Measurements from ENCODE around the gene UBAP2. TPM values are rescaled to one million over a fixed set of nuclear protein-coding genes. Genes with fewer than 3 reads are reported as not detected.
A peak's percentile ranks its signal among the peaks of the same experiment; 100 is the strongest.

UBAP2 gene
- total and polyA plus RNA-seq, 2 of the 4 experiments (the other 2 are of a cell fraction), result 12.9 to 25.5 TPM

GRCh38 chr9:33921967-33922895 is 126.5 kb downstream of the UBAP2 start:
- peaks cover 13% of the 10 kb centered on the region; the same call in 1 of the 2 replicates for H4K20me1 ChIP-seq (ENCODE audit: insufficient read depth, low read length)
- ATAC-seq (ENCODE audit: low read depth) (no peak), DNase-seq (no peak)
- no peak overlapping the region for H2BK20ac ChIP-seq (ENCODE audit: low read depth, low read length)
- ChIA-PET CTCF (no interaction called here), POLR2A (ENCODE audit: unreplicated experiment) (no interaction called here)
- H3K9ac ChIP-seq (ENCODE audit: low read depth, low read length), result no peak overlapping the region
- H2BK15ac ChIP-seq (ENCODE audit: low read depth, low read length), result no peak overlapping the region
- intact Hi-C loops (cut with micrococcal nuclease) (loop anchor here (5.0 to 10.0 kb wide), 2 partner anchors 105 to 297 kb away; partner anchors contain the start of gene UBE2R2), in situ Hi-C loops (cut with MboI; ENCODE audit: low sequenced_read_pairs) (no loop called here), dilution Hi-C loops (cut with HindIII; ENCODE audit: low sequenced_read_pairs, unreplicated experiment) (no loop called here)
- no peak overlapping the region for H2BK120ac ChIP-seq (ENCODE audit: low read depth, low read length)
- no peak overlapping the region for H3K14ac ChIP-seq (replicated peaks; ENCODE audit: low read depth, low read length)
- H3K4me3 ChIP-seq (ENCODE audit: insufficient read depth, low read depth, low read length), result no peak overlapping the region
- H3K9me3 ChIP-seq (ENCODE audit: control insufficient read depth, insufficient read depth, low read length), result no peaks in the 10 kb centered on the region
- no peak overlapping the region for H2BK5ac ChIP-seq (ENCODE audit: low read depth, low read length, poor library complexity, severe bottlenecking)
- peaks cover 74% of the 10 kb centered on the region for H3K36me3 ChIP-seq (ENCODE audit: control insufficient read depth, insufficient read depth, low read length)
- H3K27me3 ChIP-seq (ENCODE audit: control insufficient read depth, insufficient read depth, low read length), result no peaks in the 10 kb centered on the region
- H3K27ac ChIP-seq (ENCODE audit: insufficient read depth, low read length), result no peak overlapping the region
- H2AFZ ChIP-seq (replicated peaks; ENCODE audit: low read length, poor library complexity), result no peak overlapping the region
- H3K4ac ChIP-seq (ENCODE audit: low read depth, low read length), result no peak overlapping the region
- H2AK9ac ChIP-seq (replicated peaks; ENCODE audit: low read depth, low read length, poor library complexity), result no peak overlapping the region
- H3K23ac ChIP-seq (ENCODE audit: low read depth, low read length), result no peak overlapping the region
- H3K9me1 ChIP-seq (ENCODE audit: insufficient read depth, low read length), result no peaks in the 10 kb centered on the region
- H3K56ac ChIP-seq (ENCODE audit: extremely low read depth, insufficient read depth, low read length), result no peak overlapping the region
- H3K18ac ChIP-seq (ENCODE audit: low read depth, low read length), result no peak overlapping the region
- H4K91ac ChIP-seq (ENCODE audit: insufficient read depth, low read depth, low read length), result no peak overlapping the region
- H2AK5ac ChIP-seq (ENCODE audit: low read depth, low read length), result no peak overlapping the region
- no peak overlapping the region for H3K4me2 ChIP-seq (ENCODE audit: low read depth, low read length)
- H3K79me1 ChIP-seq (ENCODE audit: low read depth in 1 of 2, low read length in 2 of 2), result peaks cover 25 to 56% of the 10 kb centered on the region in 2 experiments
- H4K5ac ChIP-seq (ENCODE audit: low read depth, low read length), result no peak overlapping the region
- TSS peak; percentile 76 for BruUV-seq (replicated peaks)
- no peak overlapping the region for H4K8ac ChIP-seq (ENCODE audit: low read depth in 2 of 2, low read length in 2 of 2)
- no peaks in the 10 kb centered on the region for H3K4me1 ChIP-seq (ENCODE audit: control insufficient read depth, insufficient read depth, low read length)
- WGBS, 2 experiments (ENCODE audit: extremely low coverage in 2 of 2, insufficient read length in 1 of 2), result 100% methylated on average over 3 of the region's 14 CpGs; no CpG with 5 or more reads in 1 of the 2 experiments
- TF ChIP-seq SMC3 (IDR thresholded peaks at IDR 0.05; ENCODE audit: low read depth, low read length), result peak; percentile 15; the same call in 1 of the 2 replicates
- TF ChIP-seq CTCF (conservative IDR thresholded peaks at IDR 0.05; ENCODE audit: low read depth, low read length), result peak; percentile 58
- TF ChIP-seq RCOR1 (IDR thresholded peaks at IDR 0.05; ENCODE audit: insufficient replicate concordance, low read length), result no peak
- TF ChIP-seq RAD21 (IDR thresholded peaks at IDR 0.05; ENCODE audit: low read length), result peak; percentile 44
